A549 (cell line): ENCODE results near the gene TTC32. TPM values are rescaled to one million over a fixed set of nuclear protein-coding genes. Genes with fewer than 3 reads are reported as not detected.
A peak's percentile ranks its signal among the peaks of the same experiment; 100 is the strongest.

Experiments
- ATAC-seq, 2 experiments: fragments of 200-7000 bp in 1 of 2; fragments of >200 bp in 1 of 2; cut with Nextera tagmentation in 1 of 2; cut with Tn5 transposase in 1 of 2; 3 replicates each; pipeline versions ENCODE4 v1.8.0 to v1.9.1; 2018 to 2020; ENCODE audit warnings: mild to moderate bottlenecking in 1 of 2, moderate library complexity in 1 of 2
- CTCF ChIA-PET: fragments of 300-600 bp; sonication (Branson Sonifier 250); formaldehyde crosslinking; extraction: SDS; loops from one replicate; lab custom pipeline; 2021; ENCODE audit warnings: antibody characterized with exemption, inconsistent platforms; lab: Yijun Ruan, JAX
- POLR2A ChIA-PET: fragments of 350-600 bp; formaldehyde crosslinking; extraction: SDS; loops from one replicate; lab custom pipeline; 2021; ENCODE audit warnings: antibody characterized with exemption, inconsistent platforms; lab: Yijun Ruan, JAX
- DNase-seq, 2 experiments: peaks; one replicate each; pipeline versions ENCODE4 v3.0.0 to v3.0.0-alpha.2; 2011 to 2016; ENCODE audit warnings: low read depth in 1 of 2, low spot score in 1 of 2
- FAIRE-seq: peaks from 2 replicates; lab custom pipeline; 2011; peaks lifted over from hg19 to GRCh38; lab: Jason Lieb, UNC
- H3K27ac ChIP-seq, 2 experiments: fragments of >200 bp; sonication (Bioruptor Twin); formaldehyde crosslinking; 3 replicates each; pipeline ENCODE4 v1.5.1; 2016 to 2017
- H3K4me1 ChIP-seq: fragments of >200 bp; sonication (Bioruptor Twin); formaldehyde crosslinking; 3 replicates; pipeline ENCODE4 v1.6.1; 2016
- H3K4me2 ChIP-seq: fragments of >200 bp; sonication (Bioruptor Twin); formaldehyde crosslinking; 3 replicates; pipeline ENCODE4 v1.6.1; 2016
- H3K4me3 ChIP-seq: fragments of >200 bp; sonication (Bioruptor Twin); formaldehyde crosslinking; 3 replicates; pipeline ENCODE4 v1.5.1; 2016
- H3K9me3 ChIP-seq: fragments of >200 bp; sonication (Bioruptor Twin); formaldehyde crosslinking; 3 replicates; pipeline ENCODE4 v1.6.1; 2016
- ATOH8 ChIP-seq: fragments of 250-450 bp; sonication (Bioruptor Pico); IDR thresholded peaks from 2 replicates; pipeline ENCODE4 v1.5.0; 2020; ENCODE audit warnings: low read depth, mild to moderate bottlenecking, moderate library complexity
- CBX8 ChIP-seq: fragments of 200-600 bp; sonication (generic); IDR thresholded peaks from 2 replicates; pipeline ENCODE4 v1.6.1; 2016
- CEBPB ChIP-seq, 2 experiments: fragments of >200 bp in 1 of 2; sonication (Bioruptor Twin) in 1 of 2; formaldehyde crosslinking in 1 of 2; IDR thresholded peaks; 2 replicates each; pipeline ENCODE4 v1.6.1; 2012 to 2016
- CHD2 ChIP-seq: fragments of 150-350 bp; IDR thresholded peaks from 2 replicates; pipeline ENCODE4 v1.6.1; 2014; ENCODE audit warnings: low read length; ENCODE audit not compliant: partially characterized antibody
- E2F6 ChIP-seq: IDR thresholded peaks from 2 replicates; pipeline ENCODE4 v1.6.1; 2012; ENCODE audit warnings: low read depth, borderline replicate concordance
- FOSB ChIP-seq: fragments of 250-450 bp; sonication (Bioruptor Pico); IDR thresholded peaks from 2 replicates; pipeline ENCODE4 v1.5.0; 2020; ENCODE audit warnings: mild to moderate bottlenecking, moderate library complexity
- FOXS1 ChIP-seq: fragments of 250-450 bp; sonication (Bioruptor Pico); IDR thresholded peaks from 2 replicates; pipeline ENCODE4 v1.5.0; 2020; ENCODE audit warnings: mild to moderate bottlenecking, moderate library complexity
- GATA3 ChIP-seq: IDR thresholded peaks from 2 replicates; pipeline ENCODE4 v1.6.1; 2012; ENCODE audit warnings: borderline replicate concordance
- HES2 ChIP-seq: fragments of >200 bp; sonication (Bioruptor Twin); formaldehyde crosslinking; IDR thresholded peaks from 2 replicates; pipeline ENCODE4 v1.6.1; 2016
- HMGXB4 ChIP-seq: fragments of 250-450 bp; sonication (Bioruptor Pico); IDR thresholded peaks from 2 replicates; pipeline ENCODE4 v1.5.0; 2021; ENCODE audit warnings: mild to moderate bottlenecking, moderate library complexity, borderline replicate concordance
- HOXA7 ChIP-seq: fragments of 250-450 bp; sonication (Bioruptor Pico); IDR thresholded peaks from 2 replicates; pipeline ENCODE4 v1.5.0; 2020; ENCODE audit warnings: mild to moderate bottlenecking, moderate library complexity
- KDM5A ChIP-seq: fragments of 200-600 bp; sonication (generic); IDR thresholded peaks from 2 replicates; pipeline ENCODE4 v1.6.1; 2016; ENCODE audit warnings: antibody characterized with exemption, mild to moderate bottlenecking
- MAFK ChIP-seq: fragments of 450-650 bp; IDR thresholded peaks from 2 replicates; pipeline ENCODE4 v1.6.1; 2014; ENCODE audit not compliant: partially characterized antibody
- MAX ChIP-seq: IDR thresholded peaks from 2 replicates; pipeline ENCODE4 v1.6.1; 2012
- NFE2L2 ChIP-seq: fragments of 150-350 bp; conservative IDR thresholded peaks from 2 replicates; pipeline ENCODE4 v1.6.1; 2014; ENCODE audit warnings: low read length
- PHF8 ChIP-seq: fragments of 200-600 bp; sonication (generic); IDR thresholded peaks from 2 replicates; pipeline ENCODE4 v1.6.1; 2016; ENCODE audit warnings: low read depth, mild to moderate bottlenecking, antibody characterized with exemption, moderate library complexity, borderline replicate concordance
- RAD21 ChIP-seq, 2 experiments: fragments of >200 bp in 1 of 2; sonication (Bioruptor Twin) in 1 of 2; formaldehyde crosslinking in 1 of 2; IDR thresholded peaks in 1 of 2; conservative IDR thresholded peaks in 1 of 2; 2 replicates in 1 of 2; 3 replicates in 1 of 2; pipeline ENCODE4 v1.6.1; 2012 to 2018; ENCODE audit warnings: inconsistent platforms in 1 of 2
- RARB ChIP-seq: fragments of 250-450 bp; sonication (Bioruptor Pico); IDR thresholded peaks from 2 replicates; pipeline ENCODE4 v1.8.0; 2021; ENCODE audit warnings: mild to moderate bottlenecking, moderate library complexity
- RFX5 ChIP-seq: fragments of 450-650 bp; IDR thresholded peaks from 2 replicates; pipeline ENCODE4 v1.7.1; 2014; ENCODE audit warnings: antibody characterized with exemption, mild to moderate bottlenecking, moderate library complexity
- RNF2 ChIP-seq: fragments of 200-600 bp; sonication (generic); IDR thresholded peaks from 2 replicates; pipeline ENCODE4 v1.6.1; 2016; ENCODE audit warnings: low read depth, mild to moderate bottlenecking, antibody characterized with exemption, moderate library complexity, borderline replicate concordance
- SMC3 ChIP-seq: fragments of >200 bp; sonication (Bioruptor Twin); formaldehyde crosslinking; IDR thresholded peaks from 3 replicates; pipeline ENCODE4 v1.6.1; 2018; ENCODE audit warnings: inconsistent platforms
- SREBF2 ChIP-seq: fragments of 450-650 bp; IDR thresholded peaks from 2 replicates; pipeline ENCODE4 v1.6.1; 2014; ENCODE audit warnings: mild to moderate bottlenecking, moderate library complexity
- ZC3H11A ChIP-seq: fragments of 450-650 bp; IDR thresholded peaks from 2 replicates; pipeline ENCODE4 v1.6.1; 2014; ENCODE audit warnings: antibody characterized with exemption, mild to moderate bottlenecking
- ZFP36 ChIP-seq: fragments of 450-650 bp; IDR thresholded peaks from 2 replicates; pipeline ENCODE4 v1.6.1; 2014; ENCODE audit warnings: borderline replicate concordance; ENCODE audit not compliant: partially characterized antibody
- WGBS: methylation state at CpG from one replicate; pipeline ENCODE4 v1.1.6; 2017; ENCODE audit errors: missing lambda C conversion rate; 5-methylcytosine and 5-hydroxymethylcytosine counted together
- polyA plus RNA-seq, 4 experiments: library from polyadenylated mRNA; depleted of rRNA in 3 of 4; stranded (reverse); fragments of >200 nt; fragmentation: RNase III in 1 of 4; extraction: RNeasy Plus Mini Kit Qiagen cat#74134 plus additional on column Dnase treatment in 1 of 4; gene quantifications; 2 replicates in 3 of 4; 3 replicates in 1 of 4; pipeline ENCODE4 v1.2.3, GENCODE V29; 2011 to 2017

TTC32 gene
- polyA plus RNA-seq, 2 of the 4 experiments (the other 2 are of a cell fraction): 22.4 to 37.1 TPM

GRCh38 chr2:19897623-19898245, 4.0 kb downstream of the TTC32 start:
- Histone ChIP-seq H3K27ac (no peak overlapping the region), H3K9me3 (no peaks in the 10 kb centered on the region), H3K4me3 (no peak overlapping the region), H3K4me2 (peak overlapping the region; percentile 25; the same call in 2 of the 3 replicates), H3K4me1 (peaks cover 37% of the 10 kb centered on the region; the same call in 2 of the 3 replicates)
- ChIA-PET CTCF (interaction anchor here (0.6 to 1.0 kb wide), 3 partner anchors 36 to 1511 kb away, joined by 3 to 4 read pairs (median 3); no protein-coding TSS in a partner anchor), POLR2A (no interaction called here)
- TF ChIP-seq ATOH8 (CRISPR knock-in tag) (no peak), KDM5A (no peak), HES2 (no peak), CEBPB (IDR thresholded peaks at IDR 0.05) (no peak), RAD21 (conservative IDR thresholded peaks at IDR 0.05 in 1 of 2, IDR thresholded peaks at IDR 0.05 in 1 of 2) (no peak), SMC3 (no peak), RFX5 (no peak), SREBF2 (no peak), HMGXB4 (no peak), RARB (no peak), FOSB (CRISPR knock-in tag) (no peak), HOXA7 (CRISPR knock-in tag) (no peak), RNF2 (no peak), E2F6 (no peak), GATA3 (no peak), NFE2L2 (no peak), FOXS1 (CRISPR knock-in tag) (no peak), ZC3H11A (no peak)
- FAIRE-seq (no peak), ATAC-seq (no peak), DNase-seq (no peak)
- 79% methylated on average over 5 of the region's 5 CpGs for WGBS

GRCh38 chr2:19895535-19895934, 6.2 kb downstream of the TTC32 start:
- TF ChIP-seq GATA3 (no peak), RAD21 (conservative IDR thresholded peaks at IDR 0.05 in 1 of 2, IDR thresholded peaks at IDR 0.05 in 1 of 2) (no peak), CHD2 (no peak), MAFK (no peak), SMC3 (no peak), ZFP36 (no peak), MAX (no peak), CBX8 (no peak), PHF8 (no peak)
- Histone ChIP-seq H3K4me2 (no peak overlapping the region), H3K4me3 (no peak overlapping the region), H3K4me1 (peaks cover 36% of the 10 kb centered on the region; the same call in 2 of the 3 replicates), H3K27ac (no peak overlapping the region), H3K9me3 (no peaks in the 10 kb centered on the region)
- WGBS: 88% methylated on average over 3 of the region's 3 CpGs
- ChIA-PET CTCF (interaction anchor here (0.8 to 1.3 kb wide), 2 partner anchors 8 to 31 kb away, joined by 3 read pairs; no protein-coding TSS in a partner anchor), POLR2A (no interaction called here)
- DNase-seq: no peak
- FAIRE-seq: no peak
- no peak for ATAC-seq
